Measurements from ENCODE around the gene SELENOF.

DNA sequence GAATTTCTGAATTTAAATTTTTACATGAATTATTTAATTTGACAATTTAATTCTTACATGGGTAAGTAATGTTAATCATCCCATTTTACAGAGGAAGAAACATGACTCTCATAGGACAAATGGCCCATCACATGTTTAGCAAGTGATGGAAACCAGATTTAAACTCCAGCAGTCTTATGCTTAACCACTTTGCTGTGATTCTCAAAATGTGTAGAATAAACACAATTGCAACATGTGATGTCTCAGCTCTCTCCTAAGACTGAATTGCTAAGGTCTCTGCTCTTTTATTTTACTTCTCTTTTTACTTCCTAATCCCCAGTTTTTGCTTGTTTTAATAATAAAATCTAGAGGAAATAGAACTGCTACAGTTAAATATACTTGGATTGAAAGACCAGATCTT lies 43.3 kb upstream of the SELENOF start:
- TF ChIP-seq CTCF (IDR thresholded peaks at IDR 0.05) = no peak
- no peak for TF ChIP-seq POLR2A (IDR thresholded peaks at IDR 0.05)

All from esophagus squamous epithelium (tissue), 4 donors.